Measurements from ENCODE around the gene HDAC10.

GRCh38 chr22:50269573-50269969, 18.5 kb upstream of the HDAC10 start:
- TF ChIP-seq FOS (IDR thresholded peaks at IDR 0.05; ENCODE audit: borderline replicate concordance, extremely low read depth, insufficient read length) = no peak
- TF ChIP-seq CHD4 (IDR thresholded peaks at IDR 0.05) = no peak
- no peak for TF ChIP-seq CTCF (IDR thresholded peaks at IDR 0.05 in 2 of 3, conservative IDR thresholded peaks at IDR 0.05 in 1 of 3; ENCODE audit: control insufficient read depth in 2 of 3, extremely low read depth in 1 of 3, insufficient read depth in 1 of 3, low read depth in 3 of 3, low read length in 3 of 3)
- no peak for TF ChIP-seq EZH2 (IDR thresholded peaks at IDR 0.05; ENCODE audit: borderline replicate concordance, control insufficient read depth, low read depth, low read length)
- TF ChIP-seq YY1 (IDR thresholded peaks at IDR 0.05; ENCODE audit: low read depth, low read length) = no peak

Data from GM12878 (cell line).